HCT116 (cell line): ENCODE measurements around the gene MON2. TPM values are rescaled to one million over a fixed set of nuclear protein-coding genes. Genes with fewer than 3 reads are reported as not detected.

Experiments used
- ATAC-seq: fragments of 200-7000 bp; cut with Tn5 transposase; 2 replicates; pipeline ENCODE4 v1.9.1; 2020; ENCODE audit warnings: mild to moderate bottlenecking, moderate library complexity
- BruUV-seq: library from RNA; stranded (reverse); fragments of 400-500 nt; replicated peaks from 2 replicates; lab custom pipeline; 2021; lab: Mats Ljungman, UMichigan
- CTCF ChIA-PET: fragments of 300-600 bp; sonication (Branson Sonifier 250); formaldehyde crosslinking; loops from one replicate; lab custom pipeline; 2021; ENCODE audit warnings: antibody characterized with exemption; lab: Charles Lee
- POLR2A ChIA-PET: fragments of 300-600, 350-600 bp; sonication (Branson Sonifier 250); formaldehyde crosslinking; loops from one replicate; lab custom pipeline; 2021; ENCODE audit warnings: antibody characterized with exemption; lab: Charles Lee
- RAD21 ChIA-PET, 2 experiments: fragments of 300-600 bp; sonication (Branson Sonifier 250); formaldehyde crosslinking; loops; one replicate each; lab custom pipeline; 2023; ENCODE audit warnings: low total read pairs in 2 of 2; ENCODE audit not compliant: uncharacterized antibody in 2 of 2, unreplicated experiment in 2 of 2, low non-redundant PET in 1 of 2; lab: Charles Lee
- DNase-seq: peaks from one replicate; pipeline ENCODE4 v3.0.0-alpha.2; 2010; ENCODE audit warnings: low read depth, low spot score
- H2AFZ ChIP-seq: fragments of 200-600 bp; shearing (Covaris generic), sonication (generic); 2 replicates; pipeline ENCODE4 v1.6.1; 2017; ENCODE audit warnings: low read depth, mixed run types, mixed read lengths, antibody characterized with exemption, low read length; ENCODE audit not compliant: poor library complexity, severe bottlenecking
- H3K27ac ChIP-seq: 2 replicates; pipeline ENCODE4 v1.5.1; 2012; ENCODE audit warnings: low read depth, low read length
- H3K27me3 ChIP-seq: fragments of 200-600 bp; sonication (generic); 2 replicates; pipeline ENCODE4 v1.6.1; 2016; ENCODE audit warnings: mixed run types, low read length, mixed read lengths; ENCODE audit not compliant: insufficient read depth
- H3K36me3 ChIP-seq, 2 experiments: fragments of 200-500 bp in 1 of 2; fragments of 200-600 bp in 1 of 2; sonication (Bioruptor generic) in 1 of 2; sonication (generic) in 1 of 2; 2 replicates each; pipeline versions ENCODE4 v1.5.1 to v1.6.1; 2014 to 2016; ENCODE audit warnings: low read length in 2 of 2, inconsistent platforms in 1 of 2, mixed read lengths in 1 of 2, mixed run types in 1 of 2; ENCODE audit not compliant: insufficient read depth in 2 of 2, control insufficient read depth in 1 of 2
- H3K4me1 ChIP-seq, 2 experiments: fragments of 200-600 bp in 1 of 2; sonication (generic) in 1 of 2; 2 replicates each; pipeline versions ENCODE4 v1.5.1 to v1.6.1; 2012 to 2017; ENCODE audit warnings: low read length in 2 of 2, inconsistent platforms in 1 of 2, mild to moderate bottlenecking in 1 of 2, mixed read lengths in 1 of 2, mixed run types in 1 of 2, moderate library complexity in 1 of 2; ENCODE audit not compliant: insufficient read depth in 2 of 2, control insufficient read depth in 1 of 2
- H3K4me2 ChIP-seq: fragments of 200-600 bp; sonication (generic); 2 replicates; pipeline ENCODE4 v1.6.1; 2017; ENCODE audit warnings: mixed run types, low read length, mixed read lengths
- H3K4me3 ChIP-seq, 2 experiments: fragments of 200-600 bp in 1 of 2; sonication (generic) in 1 of 2; replicated peaks in 1 of 2; 2 replicates each; pipeline ENCODE4 v1.5.1; 2011 to 2016; ENCODE audit warnings: low read length in 2 of 2, control low read depth in 1 of 2, low read depth in 1 of 2, mild to moderate bottlenecking in 1 of 2, mixed read lengths in 1 of 2, mixed run types in 1 of 2
- H3K79me2 ChIP-seq: fragments of 200-600 bp; sonication (generic); 2 replicates; pipeline ENCODE4 v1.6.1; 2017; ENCODE audit warnings: mild to moderate bottlenecking, mixed run types, low read length, moderate library complexity, mixed read lengths; ENCODE audit not compliant: insufficient read depth
- H3K9ac ChIP-seq: fragments of 200-600 bp; sonication (generic); 2 replicates; pipeline ENCODE4 v1.6.1; 2016; ENCODE audit warnings: low read length, mixed read lengths
- H3K9me2 ChIP-seq: fragments of 200-600 bp; sonication (generic), shearing (Covaris generic); 2 replicates; pipeline ENCODE4 v1.6.1; 2017; ENCODE audit warnings: mixed run types, mild to moderate bottlenecking, moderate library complexity; ENCODE audit not compliant: insufficient read depth
- H3K9me3 ChIP-seq, 2 experiments: fragments of 200-500 bp in 1 of 2; fragments of 200-600 bp in 1 of 2; sonication (Bioruptor generic) in 1 of 2; sonication (generic) in 1 of 2; 2 replicates each; pipeline ENCODE4 v1.6.1; 2014 to 2017; ENCODE audit warnings: low read length in 2 of 2, mixed read lengths in 2 of 2, inconsistent platforms in 1 of 2, low read depth in 1 of 2, mild to moderate bottlenecking in 1 of 2, mixed run types in 1 of 2, moderate library complexity in 1 of 2; ENCODE audit not compliant: control insufficient read depth in 1 of 2, insufficient read depth in 1 of 2
- H4K20me1 ChIP-seq: fragments of 200-600 bp; sonication (generic), shearing (Covaris generic); 2 replicates; pipeline ENCODE4 v1.6.1; 2017; ENCODE audit warnings: mixed run types, mild to moderate bottlenecking, moderate library complexity; ENCODE audit not compliant: insufficient read depth
- CBX3 ChIP-seq: IDR thresholded peaks from 2 replicates; pipeline ENCODE4 v1.6.1; 2012; ENCODE audit warnings: low read depth
- CEBPB ChIP-seq: IDR thresholded peaks from 2 replicates; pipeline ENCODE4 v1.6.1; 2012; ENCODE audit warnings: low read depth
- EGR1 ChIP-seq: IDR thresholded peaks from 2 replicates; pipeline ENCODE4 v1.6.1; 2012; ENCODE audit warnings: low read depth
- EZH2 ChIP-seq: fragments of 200-600 bp; sonication (generic); IDR thresholded peaks from 2 replicates; pipeline ENCODE4 v1.6.1; 2017; ENCODE audit warnings: antibody characterized with exemption, mixed run types
- EZH2phosphoT487 ChIP-seq: fragments of 200-600 bp; IDR thresholded peaks from 2 replicates; pipeline ENCODE4 v1.6.1; 2018; ENCODE audit warnings: antibody characterized with exemption, borderline replicate concordance
- FOSL1 ChIP-seq: IDR thresholded peaks from 2 replicates; pipeline ENCODE4 v1.6.1; 2012; ENCODE audit warnings: low read depth
- POLR2A ChIP-seq: IDR thresholded peaks from 2 replicates; pipeline ENCODE4 v1.7.0; 2011; ENCODE audit warnings: borderline replicate concordance; ENCODE audit not compliant: insufficient read depth, insufficient read length; ENCODE audit errors: extremely low read depth
- RAD21 ChIP-seq: IDR thresholded peaks from 2 replicates; pipeline ENCODE4 v1.6.1; 2012; ENCODE audit warnings: low read depth, mild to moderate bottlenecking
- SIN3A ChIP-seq: IDR thresholded peaks from 2 replicates; pipeline ENCODE4 v1.6.1; 2012; ENCODE audit warnings: low read depth
- SP1 ChIP-seq: IDR thresholded peaks from 2 replicates; pipeline ENCODE4 v1.6.1; 2012; ENCODE audit warnings: low read depth
- TCF7L2 ChIP-seq: IDR thresholded peaks from 2 replicates; pipeline ENCODE4 v1.7.0; 2011; ENCODE audit warnings: borderline replicate concordance, inconsistent platforms; ENCODE audit not compliant: insufficient read depth, insufficient read length; ENCODE audit errors: extremely low read depth
- YY1 ChIP-seq: IDR thresholded peaks from 2 replicates; pipeline ENCODE4 v1.6.1; 2011; ENCODE audit warnings: low read length, low read depth, moderate library complexity, mild to moderate bottlenecking; ENCODE audit not compliant: insufficient replicate concordance; ENCODE audit errors: extremely low read depth
- ZNF274 ChIP-seq: fragments of 200-500 bp; sonication (Bioruptor generic); IDR thresholded peaks from 2 replicates; pipeline ENCODE4 v1.6.1; 2014; ENCODE audit warnings: mild to moderate bottlenecking, low read depth, low read length, inconsistent platforms
- intact Hi-C: fragments of 100-400 bp; cut with micrococcal nuclease; formaldehyde crosslinking; loops from 2 replicates; pipeline ENCODE4 v1.10.0; 2022
- total RNA-seq: library from RNA; stranded (reverse); gene quantifications from one replicate; pipeline ENCODE4 v1.2.1, GENCODE V29; 2021; ENCODE audit not compliant: unreplicated experiment
- TF ChIP-seq, protein P1 (sequence below): IDR thresholded peaks from 2 replicates; pipeline ENCODE4 v1.6.1; 2012
- TF ChIP-seq, protein P2 (sequence below): IDR thresholded peaks from 2 replicates; pipeline ENCODE4 v1.6.1; 2012
- TF ChIP-seq, protein P3 (sequence below), 3 experiments: fragments of 200-600 bp in 1 of 3; sonication (generic) in 1 of 3; IDR thresholded peaks in 2 of 3; conservative IDR thresholded peaks in 1 of 3; 2 replicates each; pipeline ENCODE4 v1.5.1; 2012 to 2017; ENCODE audit warnings: low read depth in 2 of 3, low read length in 2 of 3, antibody characterized with exemption in 1 of 3, borderline replicate concordance in 1 of 3, control low read depth in 1 of 3, mild to moderate bottlenecking in 1 of 3, mixed read lengths in 1 of 3, mixed run types in 1 of 3, moderate library complexity in 1 of 3; ENCODE audit not compliant: insufficient read depth in 1 of 3
- TF ChIP-seq, protein P4 (sequence below): IDR thresholded peaks from 2 replicates; pipeline ENCODE4 v1.6.1; 2011; ENCODE audit warnings: mild to moderate bottlenecking, low read length, moderate library complexity; ENCODE audit not compliant: insufficient replicate concordance; ENCODE audit errors: extremely low read depth
- TF ChIP-seq, protein P5 (sequence below): IDR thresholded peaks from 2 replicates; pipeline ENCODE4 v1.6.1; 2012; ENCODE audit warnings: low read depth

The MON2 gene
- total RNA-seq, 1 experiment from 2014 or later, result 30.7 TPM

DNA sequence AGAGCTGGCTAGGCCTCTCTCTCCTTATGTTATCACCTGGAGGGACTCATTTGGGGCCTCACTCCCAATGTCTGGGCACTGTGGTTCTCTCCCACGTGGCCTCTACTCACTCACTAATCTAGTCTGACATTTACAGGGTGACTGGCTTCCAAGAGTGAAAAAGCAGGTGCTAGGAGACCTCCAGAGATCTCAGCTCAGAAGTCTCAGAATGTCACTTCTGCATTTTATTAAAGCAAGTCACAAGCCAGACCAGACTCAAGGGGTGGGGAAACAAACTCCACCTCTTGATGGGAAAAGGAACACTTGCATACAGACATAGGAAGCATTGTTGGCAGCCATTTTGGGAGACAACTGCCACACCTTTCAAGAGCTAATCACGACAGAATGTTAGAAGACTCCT is 175.9 kb downstream of the MON2 start:
- ChIA-PET CTCF (no interaction called here), RAD21 (no interaction called here), POLR2A (interaction anchor here (0.5 kb wide), 1 partner anchor 32 kb away, joined by 3 read pairs; no protein-coding TSS in a partner anchor)
- Histone ChIP-seq H3K27ac (no peak overlapping the region), H4K20me1 (no peaks in the 10 kb centered on the region), H3K9me2 (no peaks in the 10 kb centered on the region), H3K27me3 (no peaks in the 10 kb centered on the region), H2AFZ (no peak overlapping the region), H3K9ac (no peak overlapping the region), H3K9me3 (no peaks in the 10 kb centered on the region), H3K36me3 (no peaks in the 10 kb centered on the region), H3K4me3 (no peak overlapping the region), H3K4me2 (no peak overlapping the region), H3K4me1 (peaks cover 0 to 12% of the 10 kb centered on the region in 2 experiments; a peak in 2 of 4 replicates), H3K79me2 (no peaks in the 10 kb centered on the region)
- DNase-seq (no peak), ATAC-seq (no peak)
- BruUV-seq, result no TSS peak
- no peak for TF ChIP-seq CEBPB
- no peak for TF ChIP-seq POLR2A
- TF ChIP-seq RAD21, result no peak
- TF ChIP-seq, protein P1, sequence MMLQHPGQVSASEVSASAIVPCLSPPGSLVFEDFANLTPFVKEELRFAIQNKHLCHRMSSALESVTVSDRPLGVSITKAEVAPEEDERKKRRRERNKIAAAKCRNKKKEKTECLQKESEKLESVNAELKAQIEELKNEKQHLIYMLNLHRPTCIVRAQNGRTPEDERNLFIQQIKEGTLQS, result no peak
- TF ChIP-seq, protein P2, sequence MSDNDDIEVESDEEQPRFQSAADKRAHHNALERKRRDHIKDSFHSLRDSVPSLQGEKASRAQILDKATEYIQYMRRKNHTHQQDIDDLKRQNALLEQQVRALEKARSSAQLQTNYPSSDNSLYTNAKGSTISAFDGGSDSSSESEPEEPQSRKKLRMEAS, result no peak
- no peak for TF ChIP-seq EZH2phosphoT487
- TF ChIP-seq SP1, result no peak
- TF ChIP-seq EZH2, result no peak
- no peak for TF ChIP-seq YY1
- TF ChIP-seq FOSL1, result no peak
- no peak for TF ChIP-seq EGR1
- TF ChIP-seq, protein P3, sequence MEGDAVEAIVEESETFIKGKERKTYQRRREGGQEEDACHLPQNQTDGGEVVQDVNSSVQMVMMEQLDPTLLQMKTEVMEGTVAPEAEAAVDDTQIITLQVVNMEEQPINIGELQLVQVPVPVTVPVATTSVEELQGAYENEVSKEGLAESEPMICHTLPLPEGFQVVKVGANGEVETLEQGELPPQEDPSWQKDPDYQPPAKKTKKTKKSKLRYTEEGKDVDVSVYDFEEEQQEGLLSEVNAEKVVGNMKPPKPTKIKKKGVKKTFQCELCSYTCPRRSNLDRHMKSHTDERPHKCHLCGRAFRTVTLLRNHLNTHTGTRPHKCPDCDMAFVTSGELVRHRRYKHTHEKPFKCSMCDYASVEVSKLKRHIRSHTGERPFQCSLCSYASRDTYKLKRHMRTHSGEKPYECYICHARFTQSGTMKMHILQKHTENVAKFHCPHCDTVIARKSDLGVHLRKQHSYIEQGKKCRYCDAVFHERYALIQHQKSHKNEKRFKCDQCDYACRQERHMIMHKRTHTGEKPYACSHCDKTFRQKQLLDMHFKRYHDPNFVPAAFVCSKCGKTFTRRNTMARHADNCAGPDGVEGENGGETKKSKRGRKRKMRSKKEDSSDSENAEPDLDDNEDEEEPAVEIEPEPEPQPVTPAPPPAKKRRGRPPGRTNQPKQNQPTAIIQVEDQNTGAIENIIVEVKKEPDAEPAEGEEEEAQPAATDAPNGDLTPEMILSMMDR (IDR thresholded peaks at IDR 0.05 in 2 of 3, conservative IDR thresholded peaks at IDR 0.05 in 1 of 3; ENCODE audit: borderline replicate concordance in 1 of 3, insufficient read depth in 1 of 3, low read depth in 2 of 3, low read length in 2 of 3), result no peak
- TF ChIP-seq TCF7L2, result no peak
- TF ChIP-seq ZNF274, result no peak
- no peak for TF ChIP-seq SIN3A
- TF ChIP-seq, protein P4, sequence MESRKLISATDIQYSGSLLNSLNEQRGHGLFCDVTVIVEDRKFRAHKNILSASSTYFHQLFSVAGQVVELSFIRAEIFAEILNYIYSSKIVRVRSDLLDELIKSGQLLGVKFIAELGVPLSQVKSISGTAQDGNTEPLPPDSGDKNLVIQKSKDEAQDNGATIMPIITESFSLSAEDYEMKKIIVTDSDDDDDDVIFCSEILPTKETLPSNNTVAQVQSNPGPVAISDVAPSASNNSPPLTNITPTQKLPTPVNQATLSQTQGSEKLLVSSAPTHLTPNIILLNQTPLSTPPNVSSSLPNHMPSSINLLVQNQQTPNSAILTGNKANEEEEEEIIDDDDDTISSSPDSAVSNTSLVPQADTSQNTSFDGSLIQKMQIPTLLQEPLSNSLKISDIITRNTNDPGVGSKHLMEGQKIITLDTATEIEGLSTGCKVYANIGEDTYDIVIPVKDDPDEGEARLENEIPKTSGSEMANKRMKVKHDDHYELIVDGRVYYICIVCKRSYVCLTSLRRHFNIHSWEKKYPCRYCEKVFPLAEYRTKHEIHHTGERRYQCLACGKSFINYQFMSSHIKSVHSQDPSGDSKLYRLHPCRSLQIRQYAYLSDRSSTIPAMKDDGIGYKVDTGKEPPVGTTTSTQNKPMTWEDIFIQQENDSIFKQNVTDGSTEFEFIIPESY, result no peak
- TF ChIP-seq, protein P5, sequence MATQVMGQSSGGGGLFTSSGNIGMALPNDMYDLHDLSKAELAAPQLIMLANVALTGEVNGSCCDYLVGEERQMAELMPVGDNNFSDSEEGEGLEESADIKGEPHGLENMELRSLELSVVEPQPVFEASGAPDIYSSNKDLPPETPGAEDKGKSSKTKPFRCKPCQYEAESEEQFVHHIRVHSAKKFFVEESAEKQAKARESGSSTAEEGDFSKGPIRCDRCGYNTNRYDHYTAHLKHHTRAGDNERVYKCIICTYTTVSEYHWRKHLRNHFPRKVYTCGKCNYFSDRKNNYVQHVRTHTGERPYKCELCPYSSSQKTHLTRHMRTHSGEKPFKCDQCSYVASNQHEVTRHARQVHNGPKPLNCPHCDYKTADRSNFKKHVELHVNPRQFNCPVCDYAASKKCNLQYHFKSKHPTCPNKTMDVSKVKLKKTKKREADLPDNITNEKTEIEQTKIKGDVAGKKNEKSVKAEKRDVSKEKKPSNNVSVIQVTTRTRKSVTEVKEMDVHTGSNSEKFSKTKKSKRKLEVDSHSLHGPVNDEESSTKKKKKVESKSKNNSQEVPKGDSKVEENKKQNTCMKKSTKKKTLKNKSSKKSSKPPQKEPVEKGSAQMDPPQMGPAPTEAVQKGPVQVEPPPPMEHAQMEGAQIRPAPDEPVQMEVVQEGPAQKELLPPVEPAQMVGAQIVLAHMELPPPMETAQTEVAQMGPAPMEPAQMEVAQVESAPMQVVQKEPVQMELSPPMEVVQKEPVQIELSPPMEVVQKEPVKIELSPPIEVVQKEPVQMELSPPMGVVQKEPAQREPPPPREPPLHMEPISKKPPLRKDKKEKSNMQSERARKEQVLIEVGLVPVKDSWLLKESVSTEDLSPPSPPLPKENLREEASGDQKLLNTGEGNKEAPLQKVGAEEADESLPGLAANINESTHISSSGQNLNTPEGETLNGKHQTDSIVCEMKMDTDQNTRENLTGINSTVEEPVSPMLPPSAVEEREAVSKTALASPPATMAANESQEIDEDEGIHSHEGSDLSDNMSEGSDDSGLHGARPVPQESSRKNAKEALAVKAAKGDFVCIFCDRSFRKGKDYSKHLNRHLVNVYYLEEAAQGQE, result no peak
- TF ChIP-seq CBX3, result no peak
- intact Hi-C loops, result no loop called here
